HL-60 (cell line): ENCODE results near the gene LSAMP.

Source experiments
- CTCF ChIP-seq: IDR thresholded peaks from one replicate; pipeline ENCODE4 v1.5.1; 2011; ENCODE audit warnings: low read length, control low read depth, inconsistent platforms; ENCODE audit not compliant: insufficient read depth
- POLR2AphosphoS5 ChIP-seq: IDR thresholded peaks from 2 replicates; pipeline ENCODE4 v1.6.1; 2012; ENCODE audit warnings: low read depth

DNA sequence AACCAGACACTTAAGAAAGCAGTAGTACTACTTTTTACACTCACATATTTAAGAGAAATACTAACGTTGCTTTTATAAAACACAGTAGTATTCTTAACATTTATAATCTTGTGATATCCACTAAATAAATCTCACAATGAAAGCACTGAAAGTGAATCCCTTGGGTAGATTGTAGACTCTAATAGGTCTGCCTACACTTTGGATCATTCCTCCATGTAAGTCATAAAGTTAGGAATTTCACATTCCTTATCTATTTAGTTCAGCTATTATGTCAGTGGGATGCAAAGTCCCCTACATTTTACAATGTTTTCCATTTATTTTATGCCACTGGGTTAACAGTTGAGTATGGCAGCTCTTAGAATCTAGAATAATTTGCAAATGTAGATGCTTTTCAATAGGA lies 330.7 kb downstream of the LSAMP start:
- TF ChIP-seq CTCF: no peak
- no peak for TF ChIP-seq POLR2AphosphoS5
